ENCODE data around the gene MBTPS2. TPM values are rescaled to one million over a fixed set of nuclear protein-coding genes. Genes with fewer than 3 reads are reported as not detected.

MBTPS2 gene
- total and polyA plus RNA-seq, 8 donors = 1.2 to 20.2 (median 2.1) TPM; not detected in 1

DNA sequence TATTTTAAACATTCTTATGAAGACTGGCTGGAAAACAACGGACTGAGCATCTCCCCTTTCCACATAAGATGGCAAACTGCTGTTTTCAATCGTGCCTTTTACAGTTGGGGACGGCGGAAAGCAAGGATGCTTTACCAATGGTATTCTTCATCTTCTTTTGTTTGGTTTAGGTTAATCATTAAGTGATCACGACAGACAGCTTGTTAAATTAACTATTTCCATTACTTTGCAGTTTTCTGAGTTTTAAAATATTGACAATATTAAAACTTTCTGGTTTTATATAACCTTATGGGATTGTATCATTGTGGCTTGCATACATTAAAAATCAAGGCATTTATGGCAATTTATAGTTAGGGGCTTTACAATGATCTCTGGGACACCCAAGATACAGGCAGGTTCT is 3.8 kb downstream of the MBTPS2 start:
- Histone ChIP-seq H3K4me3 (no peak overlapping the region), H3K9me3 (peaks cover 0 to 7% (median 0%) of the 10 kb centered on the region in 4 donors), H3K27me3 (peaks cover 0 to 3% (median 0%) of the 10 kb centered on the region in 3 donors), H3K4me1 (peaks cover 0 to 10% (median 4%) of the 10 kb centered on the region in 4 donors), H3K27ac (no peak overlapping the region), H3K36me3 (peaks cover 0 to 33% (median 17%) of the 10 kb centered on the region in 4 donors)
- WGBS, 5 donors = 30 to 56% (median 38%) methylated on average over 5 of the region's 5 CpGs
- no peak for TF ChIP-seq POLR2AphosphoS5 (IDR thresholded peaks at IDR 0.05)
- TF ChIP-seq EP300 (IDR thresholded peaks at IDR 0.05) = no peak
- TF ChIP-seq POLR2A (IDR thresholded peaks at IDR 0.05) = no peak
- TF ChIP-seq, protein P1, sequence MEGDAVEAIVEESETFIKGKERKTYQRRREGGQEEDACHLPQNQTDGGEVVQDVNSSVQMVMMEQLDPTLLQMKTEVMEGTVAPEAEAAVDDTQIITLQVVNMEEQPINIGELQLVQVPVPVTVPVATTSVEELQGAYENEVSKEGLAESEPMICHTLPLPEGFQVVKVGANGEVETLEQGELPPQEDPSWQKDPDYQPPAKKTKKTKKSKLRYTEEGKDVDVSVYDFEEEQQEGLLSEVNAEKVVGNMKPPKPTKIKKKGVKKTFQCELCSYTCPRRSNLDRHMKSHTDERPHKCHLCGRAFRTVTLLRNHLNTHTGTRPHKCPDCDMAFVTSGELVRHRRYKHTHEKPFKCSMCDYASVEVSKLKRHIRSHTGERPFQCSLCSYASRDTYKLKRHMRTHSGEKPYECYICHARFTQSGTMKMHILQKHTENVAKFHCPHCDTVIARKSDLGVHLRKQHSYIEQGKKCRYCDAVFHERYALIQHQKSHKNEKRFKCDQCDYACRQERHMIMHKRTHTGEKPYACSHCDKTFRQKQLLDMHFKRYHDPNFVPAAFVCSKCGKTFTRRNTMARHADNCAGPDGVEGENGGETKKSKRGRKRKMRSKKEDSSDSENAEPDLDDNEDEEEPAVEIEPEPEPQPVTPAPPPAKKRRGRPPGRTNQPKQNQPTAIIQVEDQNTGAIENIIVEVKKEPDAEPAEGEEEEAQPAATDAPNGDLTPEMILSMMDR (IDR thresholded peaks at IDR 0.05) = no peak
- DNase-seq = no peak
- intact Hi-C loops (cut with DNase I; ENCODE audit: low total_unique reads) = no loop called here

DNA sequence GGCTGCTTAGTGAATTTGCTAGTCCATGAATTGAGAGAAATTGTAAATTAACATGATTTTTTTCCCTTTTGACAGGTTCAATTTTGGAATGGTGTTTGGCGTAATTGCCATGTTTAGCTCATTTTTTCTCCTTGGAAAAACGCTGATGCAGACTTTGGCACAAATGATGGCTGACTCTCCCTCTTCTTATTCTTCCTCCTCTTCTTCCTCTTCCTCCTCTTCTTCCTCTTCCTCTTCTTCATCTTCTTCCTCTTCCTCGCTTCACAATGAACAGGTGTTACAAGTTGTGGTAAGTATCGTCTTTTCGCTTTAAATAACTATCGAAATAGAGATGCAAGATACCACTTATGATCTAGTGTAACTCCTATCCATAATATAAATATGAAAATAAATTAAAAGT is 5.7 kb downstream of the MBTPS2 start:
- H3K4me1 ChIP-seq = peaks cover 0 to 10% (median 4%) of the 10 kb centered on the region in 4 donors
- H3K27me3 ChIP-seq = peaks cover 0 to 3% (median 0%) of the 10 kb centered on the region in 3 donors
- no peak overlapping the region for H3K27ac ChIP-seq
- H3K36me3 ChIP-seq = peaks cover 0 to 34% (median 17%) of the 10 kb centered on the region in 4 donors
- TF ChIP-seq EP300 (IDR thresholded peaks at IDR 0.05) (no peak), POLR2A (IDR thresholded peaks at IDR 0.05) (no peak), POLR2AphosphoS5 (IDR thresholded peaks at IDR 0.05) (no peak)
- TF ChIP-seq, protein P1 (IDR thresholded peaks at IDR 0.05) = no peak
- 88 to 100% (median 97%) methylated on average over 6 of the region's 6 CpGs for WGBS, 5 donors
- H3K4me3 ChIP-seq = no peak overlapping the region
- H3K9me3 ChIP-seq = no peaks in the 10 kb centered on the region
- intact Hi-C loops (cut with DNase I; ENCODE audit: low total_unique reads) = no loop called here
- DNase-seq = no peak

DNA sequence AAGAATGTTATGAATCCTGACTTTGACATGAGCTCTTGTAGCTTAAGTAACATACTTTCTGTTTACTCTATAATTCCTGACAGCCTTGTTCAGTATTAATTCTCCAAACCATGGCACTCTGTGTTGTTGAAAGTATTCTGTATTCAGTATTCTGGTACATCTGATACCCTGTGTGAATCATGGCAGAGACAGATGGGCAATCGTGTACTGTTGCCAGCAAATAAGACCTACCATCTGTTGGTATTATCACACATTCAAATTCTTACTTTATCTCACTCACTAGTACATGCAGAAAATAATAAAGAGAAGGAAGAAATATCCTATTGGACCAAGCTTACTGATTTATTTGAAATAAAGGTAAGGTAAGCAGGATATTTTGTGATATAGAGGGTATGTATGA is 7.9 kb downstream of the MBTPS2 start:
- peaks cover 0 to 3% (median 0%) of the 10 kb centered on the region in 3 donors for H3K27me3 ChIP-seq

DNA sequence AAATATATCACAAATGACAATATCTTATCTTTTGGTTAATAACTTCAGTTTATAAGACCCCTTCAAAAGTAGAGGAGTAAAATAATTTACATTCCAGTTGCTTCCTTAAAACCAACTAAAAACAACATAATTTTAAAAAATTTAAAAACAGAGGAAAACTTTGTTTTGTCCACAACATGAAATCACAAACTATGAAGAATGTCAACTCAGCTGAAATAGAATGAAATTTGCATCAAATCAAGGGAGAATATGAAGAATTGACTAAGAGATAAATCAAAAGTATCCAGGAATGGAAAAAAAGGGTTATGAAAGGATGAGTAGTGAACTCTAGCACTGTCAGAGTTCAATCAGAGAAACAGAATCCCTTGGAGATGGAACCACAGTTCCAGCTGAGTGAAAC is 14.2 kb downstream of the MBTPS2 start:
- Histone ChIP-seq H3K27ac (no peak overlapping the region), H3K9me3 (peaks cover 0 to 7% (median 0%) of the 10 kb centered on the region in 4 donors), H3K4me3 (no peak overlapping the region), H3K27me3 (no peaks in the 10 kb centered on the region), H3K4me1 (no peaks in the 10 kb centered on the region), H3K36me3 (peaks cover 0 to 34% (median 30%) of the 10 kb centered on the region in 4 donors)
- no peak for DNase-seq
- no peak for TF ChIP-seq POLR2AphosphoS5 (IDR thresholded peaks at IDR 0.05)
- TF ChIP-seq POLR2A (IDR thresholded peaks at IDR 0.05) = no peak
- no peak for TF ChIP-seq EP300 (IDR thresholded peaks at IDR 0.05)
- TF ChIP-seq, protein P1 (IDR thresholded peaks at IDR 0.05) = no peak
- intact Hi-C loops (cut with DNase I; ENCODE audit: low total_unique reads) = no loop called here

More for the DNA sequence above, 7.9 kb downstream of the MBTPS2 start:
- intact Hi-C loops (cut with DNase I; ENCODE audit: low total_unique reads) = no loop called here
- no peak overlapping the region for H3K27ac ChIP-seq
- H3K4me1 ChIP-seq = no peaks in the 10 kb centered on the region
- H3K4me3 ChIP-seq = no peak overlapping the region
- H3K36me3 ChIP-seq = peaks cover 0 to 43% (median 22%) of the 10 kb centered on the region in 4 donors
- DNase-seq = no peak
- no peaks in the 10 kb centered on the region for H3K9me3 ChIP-seq
- WGBS, 5 donors = 63 to 92% (median 85%) methylated on average over 1 of the region's 1 CpG
- TF ChIP-seq, protein P1 (IDR thresholded peaks at IDR 0.05) = no peak
- no peak for TF ChIP-seq POLR2A (IDR thresholded peaks at IDR 0.05)
- no peak for TF ChIP-seq EP300 (IDR thresholded peaks at IDR 0.05)
- no peak for TF ChIP-seq POLR2AphosphoS5 (IDR thresholded peaks at IDR 0.05)

Measured in stomach (tissue), 9 donors.